ENCODE measurements around the gene IRF7.

GRCh38 chr11:630871-631270 is 15.1 kb upstream of the IRF7 start:
- TF ChIP-seq CTCF (IDR thresholded peaks at IDR 0.05) (no peak), POLR2A (IDR thresholded peaks at IDR 0.05) (no peak)

Data from heart left ventricle (tissue), 13 donors.